Stimulated activated CD8-positive, alpha-beta memory T cell treated with anti-CD3 and anti-CD28 coated beads, Interleukin-12 subunit alpha, Interleukin-12 subunit beta, amount 100 ng/mL, for 1 hour (primary cell): ENCODE measurements around the gene ACADS.
"Not testable (repeated sequence)": the region's sequence is repeated elsewhere in the genome, so short reads cannot be mapped to it uniquely, and the experiment has no call there.

Experiments used
- DNase-seq: peaks from one replicate; pipeline ENCODE4 v3.0.0-alpha.2; 2020; ENCODE audit warnings: low read depth

ACADS gene

GRCh38 chr12:120732198-120732597 lies 6.6 kb downstream of the ACADS start:
- DNase-seq, result not testable (repeated sequence)

GRCh38 chr12:120733574-120733973 lies 7.9 kb downstream of the ACADS start:
- DNase-seq, result no peak

GRCh38 chr12:120734210-120734609 lies 8.6 kb downstream of the ACADS start:
- no peak for DNase-seq

GRCh38 chr12:120735181-120735580 lies 9.6 kb downstream of the ACADS start:
- no peak for DNase-seq

GRCh38 chr12:120736404-120737331 lies 11.0 kb downstream of the ACADS start:
- no peak for DNase-seq

- no peak for DNase-seq
Observed at GRCh38 chr12:120737557-120738251, 12.1 kb downstream of the ACADS start.

- no peak for DNase-seq
Observed at GRCh38 chr12:120738252-120739030, 12.8 kb downstream of the ACADS start.

GRCh38 chr12:120739031-120739762 lies 13.6 kb downstream of the ACADS start:
- DNase-seq, result no peak

GRCh38 chr12:120739821-120740613 lies 14.4 kb downstream of the ACADS start:
- no peak for DNase-seq

GRCh38 chr12:120740871-120741270 lies 15.2 kb downstream of the ACADS start:
- DNase-seq, result no peak

- no peak for DNase-seq
Observed at GRCh38 chr12:120741476-120742421, 16.1 kb downstream of the ACADS start.

GRCh38 chr12:120744922-120745493 lies 19.4 kb downstream of the ACADS start:
- DNase-seq, result no peak

- DNase-seq, result no peak
Observed at GRCh38 chr12:120748242-120748641, 22.6 kb downstream of the ACADS start.

- no peak for DNase-seq
Observed at GRCh38 chr12:120749256-120749655, 23.6 kb downstream of the ACADS start.

- no peak for DNase-seq
Observed at GRCh38 chr12:120750806-120751205, 25.2 kb downstream of the ACADS start.

GRCh38 chr12:120751389-120751788 lies 25.8 kb downstream of the ACADS start:
- DNase-seq, result no peak

- DNase-seq, result no peak
Observed at GRCh38 chr12:120754792-120755191, 29.2 kb downstream of the ACADS start.

- DNase-seq, result no peak
Observed at GRCh38 chr12:120755269-120755668, 29.6 kb downstream of the ACADS start.

- DNase-seq, result no peak
Observed at GRCh38 chr12:120757226-120757742, 31.7 kb downstream of the ACADS start.
